ENCODE measurements around the gene ZFY.

DNA sequence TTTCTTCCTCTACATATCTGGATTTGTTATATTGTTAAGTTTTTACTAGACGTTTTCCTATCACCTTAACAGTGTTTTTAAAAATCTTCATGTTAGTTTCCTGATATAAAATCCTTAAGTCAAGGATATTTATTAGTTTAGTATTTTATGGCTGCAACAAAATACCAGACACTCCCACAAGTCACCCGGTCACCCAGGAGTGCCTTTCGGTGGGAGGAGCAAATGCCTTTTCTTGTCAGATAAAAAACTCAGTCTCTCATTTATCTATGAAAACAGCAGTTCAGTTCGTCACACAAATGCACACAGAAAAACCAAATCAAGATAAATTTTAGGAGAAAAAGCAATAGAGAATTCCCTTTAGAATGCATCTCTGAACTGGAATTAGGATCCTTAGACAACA, 77.0 kb downstream of the ZFY start:
- TF ChIP-seq CTCF (IDR thresholded peaks at IDR 0.05), result no peak
- TF ChIP-seq POLR2A (IDR thresholded peaks at IDR 0.05), result no peak
- no peak for TF ChIP-seq EP300 (IDR thresholded peaks at IDR 0.05)
